HUES48 (cell line): ENCODE data around the gene GPATCH2L.

ENCODE experiments used
- H3K27ac ChIP-seq: one replicate; pipeline ENCODE4 v1.7.0; 2013; ENCODE audit warnings: low read depth, low read length, inconsistent platforms
- H3K27me3 ChIP-seq: 2 replicates; pipeline ENCODE4 v1.6.1; 2013; ENCODE audit warnings: mild to moderate bottlenecking, low read length; ENCODE audit not compliant: control insufficient read depth, insufficient read depth
- H3K36me3 ChIP-seq: 2 replicates; pipeline ENCODE4 v1.6.1; 2013; ENCODE audit warnings: low read length; ENCODE audit not compliant: control insufficient read depth, insufficient read depth
- H3K4me1 ChIP-seq: 2 replicates; pipeline ENCODE4 v1.6.1; 2013; ENCODE audit warnings: mild to moderate bottlenecking, low read length; ENCODE audit not compliant: control insufficient read depth, insufficient read depth
- H3K4me3 ChIP-seq: 2 replicates; pipeline ENCODE4 v1.5.1; 2013; ENCODE audit warnings: mild to moderate bottlenecking, low read depth, low read length
- H3K9ac ChIP-seq: 2 replicates; pipeline ENCODE4 v1.6.1; 2013; ENCODE audit warnings: mild to moderate bottlenecking, low read depth, low read length, moderate library complexity
- H3K9me3 ChIP-seq: 2 replicates; pipeline ENCODE4 v1.6.1; 2013; ENCODE audit warnings: low read length; ENCODE audit not compliant: control insufficient read depth, insufficient read depth

The GPATCH2L gene

DNA sequence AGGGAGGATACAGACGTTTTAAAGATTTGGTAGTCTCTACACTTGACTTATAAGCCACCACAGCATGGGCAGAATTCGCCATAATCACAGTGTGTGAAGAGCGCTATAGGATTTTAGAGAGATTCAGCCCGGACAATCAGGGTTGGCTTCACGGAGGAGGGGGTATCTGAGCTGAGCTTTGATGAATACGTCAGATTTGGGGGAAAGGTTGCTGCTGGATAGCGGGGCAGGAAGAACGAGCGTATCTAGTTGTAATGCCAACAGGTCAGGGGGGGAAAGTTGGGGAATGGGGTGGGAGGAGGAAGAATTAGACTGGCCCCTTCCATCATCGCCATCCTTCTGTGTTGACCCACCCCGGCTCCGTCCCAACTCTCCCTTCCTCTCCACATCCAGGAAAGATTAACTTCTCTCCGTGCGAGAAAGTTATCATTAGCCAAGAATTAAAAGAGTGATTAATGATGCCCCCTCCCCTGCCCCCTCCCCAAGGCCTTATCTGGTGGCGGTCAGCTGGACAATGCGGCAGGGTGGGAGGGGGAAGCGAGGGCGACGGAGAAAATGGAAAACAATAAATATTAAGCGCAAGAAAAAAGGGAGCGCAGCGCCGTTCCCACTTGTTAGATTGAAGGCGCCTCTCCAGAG lies 13.5 kb upstream of the GPATCH2L start:
- Histone ChIP-seq H3K27me3 (peaks cover 66% of the 10 kb centered on the region), H3K4me1 (peaks cover 14% of the 10 kb centered on the region), H3K4me3 (peak overlapping the region; percentile 65), H3K9ac (no peak overlapping the region), H3K27ac (peak overlapping the region; percentile 69), H3K36me3 (no peaks in the 10 kb centered on the region), H3K9me3 (no peaks in the 10 kb centered on the region)

DNA sequence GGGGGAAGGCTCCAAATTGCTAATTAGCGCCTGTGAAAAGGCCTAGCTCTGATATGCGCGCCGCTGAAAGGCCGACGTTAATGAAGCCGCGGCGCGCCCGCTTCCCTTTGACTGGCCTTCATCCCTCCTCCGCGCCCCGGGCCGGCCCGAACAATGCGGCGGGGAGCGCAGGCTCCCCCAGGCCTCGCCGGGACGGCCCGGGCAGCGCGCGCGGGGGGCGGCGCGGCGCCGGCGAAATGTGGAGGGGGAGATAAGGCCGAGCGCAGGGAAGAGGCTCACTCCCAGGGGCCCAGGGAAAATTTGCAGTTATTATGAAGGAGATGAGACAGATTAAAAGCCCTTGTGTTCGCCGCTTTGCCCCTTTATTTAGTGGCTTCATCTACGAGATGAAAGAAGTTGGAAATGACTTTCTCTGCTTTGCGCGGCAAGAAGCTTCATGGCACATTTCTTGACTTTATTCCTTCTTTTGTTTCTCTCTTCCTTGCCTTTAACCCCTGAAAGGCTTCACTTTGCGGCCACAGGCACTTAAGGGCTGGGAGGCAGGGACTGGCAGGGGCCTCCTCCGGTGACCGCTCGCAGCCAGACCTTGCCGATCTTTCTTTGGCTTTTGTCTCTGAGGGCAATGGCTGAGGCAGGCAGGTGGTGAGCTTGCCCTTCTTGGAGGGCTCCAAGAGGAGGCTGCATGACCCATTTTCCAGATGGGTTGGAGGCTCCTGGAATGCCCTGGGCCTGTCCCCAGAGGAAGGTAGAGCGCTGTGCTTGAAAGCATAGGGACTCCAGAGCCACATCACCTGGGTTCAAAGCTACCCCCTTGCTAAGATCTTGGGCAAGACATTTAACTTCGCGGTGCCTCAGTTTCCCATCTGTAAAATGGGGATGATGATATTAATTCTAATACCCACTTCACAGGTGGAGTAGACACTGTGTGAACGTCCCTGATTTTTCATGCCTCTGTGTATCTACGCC lies 12.7 kb upstream of the GPATCH2L start:
- Histone ChIP-seq H3K27me3 (peaks cover 61% of the 10 kb centered on the region), H3K27ac (peak overlapping the region; percentile 69), H3K9me3 (no peaks in the 10 kb centered on the region), H3K9ac (peak overlapping the region; percentile 30), H3K36me3 (no peaks in the 10 kb centered on the region), H3K4me3 (peak overlapping the region; percentile 65), H3K4me1 (peaks cover 14% of the 10 kb centered on the region)

DNA sequence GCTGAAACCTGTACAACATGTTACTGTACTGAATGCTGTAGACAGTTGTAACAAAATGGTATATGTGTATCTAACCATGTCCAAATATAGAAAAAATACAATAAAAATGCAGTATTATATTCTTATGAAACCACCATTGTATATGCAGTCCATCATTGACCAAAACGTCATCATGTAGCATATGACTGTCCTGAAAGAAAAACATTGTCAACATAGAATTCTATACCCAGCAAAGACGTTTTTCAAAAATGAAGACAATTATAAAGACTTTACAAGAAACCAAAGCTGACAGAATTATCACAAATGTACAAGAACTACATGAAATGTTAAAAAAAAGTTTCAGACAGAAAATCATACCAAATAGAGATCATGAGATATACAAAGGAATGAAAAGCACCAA lies 8.1 kb upstream of the GPATCH2L start:
- Histone ChIP-seq H3K27me3 (peaks cover 46% of the 10 kb centered on the region), H3K9me3 (no peaks in the 10 kb centered on the region)

DNA sequence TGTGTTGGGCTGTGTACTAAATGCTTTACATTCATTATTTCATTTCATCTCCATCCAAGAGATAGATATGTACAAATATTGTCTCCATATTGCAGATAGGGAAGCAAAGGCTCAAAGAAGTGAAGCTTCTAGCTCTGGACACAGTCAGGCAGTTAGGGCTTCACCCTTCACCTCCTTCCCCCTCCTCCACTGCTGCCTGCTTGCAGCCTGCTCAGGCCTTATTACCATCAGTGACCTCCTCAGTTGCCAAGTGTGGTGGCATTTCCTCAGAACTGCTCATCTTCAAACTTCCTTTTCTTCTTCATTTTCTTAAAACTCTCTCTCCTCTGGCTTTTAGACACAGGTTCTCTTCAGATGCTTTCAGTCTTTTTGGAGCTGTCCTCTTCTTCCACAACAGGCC lies 4.7 kb upstream of the GPATCH2L start:
- H3K4me3 ChIP-seq, result no peak overlapping the region
- no peak overlapping the region for H3K27ac ChIP-seq
- no peaks in the 10 kb centered on the region for H3K36me3 ChIP-seq
- H3K4me1 ChIP-seq, result peaks cover 4% of the 10 kb centered on the region; the same call in 1 of the 2 replicates
- no peaks in the 10 kb centered on the region for H3K9me3 ChIP-seq
- no peak overlapping the region for H3K9ac ChIP-seq
- H3K27me3 ChIP-seq, result peaks cover 21% of the 10 kb centered on the region

More for the DNA sequence above, 8.1 kb upstream of the GPATCH2L start:
- Histone ChIP-seq H3K27ac (no peak overlapping the region), H3K4me3 (no peak overlapping the region), H3K4me1 (peaks cover 4% of the 10 kb centered on the region), H3K36me3 (no peaks in the 10 kb centered on the region), H3K9ac (no peak overlapping the region)

DNA sequence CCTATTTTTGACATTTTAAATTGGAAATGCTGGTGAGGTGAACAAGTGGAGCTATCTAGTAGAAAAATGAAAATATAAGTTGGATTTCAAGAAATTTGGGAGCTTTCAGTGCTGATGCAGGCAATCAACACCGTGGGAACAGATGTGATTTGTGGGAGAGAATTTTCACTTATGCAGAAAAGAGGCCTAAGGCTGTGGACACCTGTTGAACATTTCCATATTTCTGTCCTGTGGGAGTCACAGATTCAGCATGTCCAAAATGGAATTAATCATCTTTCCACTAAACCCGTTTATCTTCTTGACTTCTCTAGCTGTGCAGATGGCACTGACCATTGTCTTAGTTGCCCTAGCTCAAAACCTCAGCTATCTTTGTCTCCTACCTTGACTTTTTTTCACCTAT lies 2.5 kb upstream of the GPATCH2L start:
- H3K9me3 ChIP-seq, result no peaks in the 10 kb centered on the region
- no peak overlapping the region for H3K4me3 ChIP-seq
- no peak overlapping the region for H3K9ac ChIP-seq
- H3K4me1 ChIP-seq, result peaks cover 10% of the 10 kb centered on the region
- peaks cover 20% of the 10 kb centered on the region for H3K27me3 ChIP-seq
- no peak overlapping the region for H3K27ac ChIP-seq
- peaks cover under 1% of the 10 kb centered on the region; the same call in 1 of the 2 replicates for H3K36me3 ChIP-seq

DNA sequence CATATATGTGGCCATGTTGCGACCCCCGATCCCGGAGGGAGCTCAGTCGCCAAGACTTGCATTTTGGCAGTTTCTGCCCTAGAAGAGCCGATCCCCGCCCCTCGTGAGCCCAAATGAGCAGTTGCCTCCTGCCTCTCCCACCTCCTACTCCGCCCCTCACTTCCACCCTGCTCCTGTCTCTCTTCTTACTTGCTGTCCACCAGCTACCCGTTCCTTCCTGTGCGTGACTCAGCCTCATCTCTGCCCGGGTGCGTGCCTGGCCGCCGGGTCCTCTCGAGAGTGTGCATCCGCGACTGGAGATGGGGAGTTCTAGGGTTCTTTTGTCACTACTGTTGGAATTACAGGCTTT lies 585 bp downstream of the GPATCH2L start:
- Histone ChIP-seq H3K27me3 (peaks cover 11% of the 10 kb centered on the region), H3K4me1 (peaks cover 24% of the 10 kb centered on the region), H3K27ac (peak overlapping the region; percentile 88), H3K9me3 (no peaks in the 10 kb centered on the region), H3K4me3 (peak overlapping the region; percentile 94), H3K36me3 (peaks cover 32% of the 10 kb centered on the region), H3K9ac (peak overlapping the region; percentile 71)

DNA sequence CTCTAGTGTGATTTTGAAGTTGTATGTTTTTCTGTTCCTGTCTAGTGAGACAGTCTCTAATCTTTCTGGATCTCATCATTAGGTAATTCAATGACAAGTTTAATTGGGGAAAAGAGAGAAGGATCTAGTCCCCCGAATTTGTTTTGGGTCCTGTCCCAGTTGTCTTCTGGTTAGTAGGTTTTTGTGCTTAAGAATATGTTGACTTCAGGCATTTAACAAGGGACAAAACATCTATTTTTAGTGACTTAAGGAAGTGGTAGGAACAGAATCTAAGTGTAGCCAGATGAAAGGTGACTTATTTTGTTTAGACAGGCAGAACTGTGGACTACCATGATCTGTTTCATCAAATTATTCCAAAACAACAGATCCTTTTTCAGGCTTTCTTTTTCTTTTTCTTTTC lies 2.2 kb downstream of the GPATCH2L start:
- Histone ChIP-seq H3K9me3 (no peaks in the 10 kb centered on the region), H3K4me1 (peaks cover 24% of the 10 kb centered on the region), H3K36me3 (peaks cover 48% of the 10 kb centered on the region), H3K27me3 (no peaks in the 10 kb centered on the region), H3K27ac (no peak overlapping the region), H3K9ac (no peak overlapping the region), H3K4me3 (no peak overlapping the region)

DNA sequence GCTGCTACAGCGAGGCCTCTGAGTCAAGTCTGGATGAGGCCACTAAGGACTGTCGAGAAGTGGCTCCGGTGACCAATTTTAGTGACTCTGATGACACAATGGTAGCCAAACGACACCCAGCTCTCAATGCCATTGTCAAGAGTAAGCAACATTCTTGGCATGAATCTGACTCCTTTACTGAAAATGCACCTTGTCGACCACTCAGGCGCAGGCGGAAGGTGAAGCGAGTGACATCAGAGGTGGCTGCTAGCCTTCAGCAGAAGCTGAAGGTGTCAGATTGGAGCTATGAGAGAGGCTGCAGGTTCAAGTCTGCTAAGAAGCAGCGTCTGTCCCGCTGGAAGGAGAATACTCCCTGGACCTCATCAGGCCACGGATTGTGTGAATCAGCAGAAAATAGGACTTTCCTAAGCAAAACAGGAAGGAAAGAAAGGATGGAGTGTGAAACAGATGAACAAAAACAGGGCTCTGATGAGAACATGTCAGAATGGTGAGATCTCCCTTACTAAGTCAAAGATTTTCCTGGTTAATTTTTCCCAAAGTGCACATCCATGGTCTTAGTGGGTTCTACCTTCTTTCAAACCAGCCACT lies 2.9 kb downstream of the GPATCH2L start:
- H3K4me1 ChIP-seq, result peaks cover 24% of the 10 kb centered on the region
- no peak overlapping the region for H3K27ac ChIP-seq
- no peaks in the 10 kb centered on the region for H3K27me3 ChIP-seq
- H3K4me3 ChIP-seq, result no peak overlapping the region
- peaks cover 55% of the 10 kb centered on the region for H3K36me3 ChIP-seq
- no peaks in the 10 kb centered on the region for H3K9me3 ChIP-seq
- no peak overlapping the region for H3K9ac ChIP-seq

DNA sequence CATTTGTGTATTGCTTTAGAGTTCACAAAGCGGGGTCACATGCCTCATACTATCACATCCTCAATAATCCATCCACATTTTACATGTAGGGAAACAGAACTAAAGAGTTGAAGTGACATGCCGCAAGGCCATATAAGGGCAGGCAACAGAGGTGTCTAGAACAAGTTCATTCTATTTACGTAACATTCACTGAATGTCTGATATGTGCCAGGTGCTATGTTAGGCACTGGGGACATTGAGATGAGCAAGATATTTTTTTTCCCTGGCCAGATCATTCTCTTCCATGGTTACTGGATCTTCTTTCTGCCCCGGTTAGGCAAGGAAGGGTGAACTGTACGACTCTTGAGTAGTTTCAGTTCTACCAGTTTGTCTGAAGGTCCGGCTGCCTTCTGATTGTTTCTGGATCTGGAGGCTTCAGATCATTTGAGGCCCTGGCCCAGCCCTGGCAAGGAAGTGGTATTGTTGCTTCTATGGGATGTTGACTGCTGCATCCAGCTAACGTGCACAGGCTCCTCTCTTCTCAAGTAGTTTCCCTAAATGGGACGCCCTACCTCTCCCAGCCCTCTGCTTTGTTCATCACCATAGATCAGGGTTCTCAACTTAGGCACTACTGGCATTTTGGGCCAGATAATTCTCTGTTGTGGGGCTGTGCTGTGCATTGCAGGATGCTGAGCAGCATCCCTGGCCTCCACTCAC lies 12.1 kb downstream of the GPATCH2L start:
- Histone ChIP-seq H3K27ac (no peak overlapping the region), H3K27me3 (no peaks in the 10 kb centered on the region), H3K9ac (no peak overlapping the region), H3K36me3 (peaks cover 44% of the 10 kb centered on the region), H3K4me1 (no peaks in the 10 kb centered on the region), H3K9me3 (no peaks in the 10 kb centered on the region), H3K4me3 (no peak overlapping the region)

DNA sequence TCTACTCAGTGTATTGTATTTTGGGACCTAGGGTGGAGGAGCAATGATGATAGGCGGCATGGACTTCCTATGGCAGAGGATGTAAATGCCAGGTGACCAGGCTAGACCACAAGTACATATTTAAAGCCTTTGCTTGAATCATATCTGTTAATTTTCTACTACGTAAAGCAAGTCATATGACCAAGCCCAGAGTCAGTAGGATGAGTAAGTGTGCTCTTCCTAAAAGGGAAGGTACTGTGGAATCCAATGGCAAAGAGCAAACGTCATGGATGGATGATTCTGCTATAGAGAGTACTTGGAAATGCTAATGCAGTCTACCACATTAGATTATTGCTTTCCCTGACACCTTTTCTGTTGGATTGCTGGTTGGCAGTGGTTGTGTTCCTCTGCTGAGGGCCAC lies 16.8 kb downstream of the GPATCH2L start:
- H3K4me3 ChIP-seq, result no peak overlapping the region
- H3K4me1 ChIP-seq, result no peaks in the 10 kb centered on the region
- H3K9ac ChIP-seq, result no peak overlapping the region
- H3K27ac ChIP-seq, result no peak overlapping the region
- peaks cover 74% of the 10 kb centered on the region for H3K36me3 ChIP-seq
- no peaks in the 10 kb centered on the region for H3K27me3 ChIP-seq
- H3K9me3 ChIP-seq, result no peaks in the 10 kb centered on the region
